Measurements from ENCODE around the gene NKD2. TPM values are rescaled to one million over a fixed set of nuclear protein-coding genes. Genes with fewer than 3 reads are reported as not detected.

The NKD2 gene
- total RNA-seq, 1 experiment from 2014 or later, result 20.4 TPM

DNA sequence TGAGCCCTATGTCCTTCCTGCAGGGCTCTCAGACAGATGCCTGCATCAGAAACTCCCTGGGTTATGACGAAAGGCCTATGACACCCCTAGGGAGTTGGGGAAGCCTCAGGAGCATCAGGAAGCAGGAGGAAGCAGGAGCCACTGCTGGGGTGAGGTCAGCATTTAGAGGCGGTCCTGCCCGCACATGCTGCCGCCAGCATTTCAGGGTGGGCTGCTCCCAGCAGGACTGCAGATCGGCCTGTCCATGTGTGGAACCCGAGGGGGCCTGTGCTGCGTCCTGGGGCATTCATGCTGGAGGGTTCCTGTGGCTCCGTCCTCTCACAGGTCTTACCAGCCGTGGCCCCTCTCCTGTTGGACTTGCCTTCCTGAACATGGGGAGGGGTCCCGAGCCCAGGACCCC is 6.9 kb downstream of the NKD2 start (continued):
- TF ChIP-seq, protein P1, sequence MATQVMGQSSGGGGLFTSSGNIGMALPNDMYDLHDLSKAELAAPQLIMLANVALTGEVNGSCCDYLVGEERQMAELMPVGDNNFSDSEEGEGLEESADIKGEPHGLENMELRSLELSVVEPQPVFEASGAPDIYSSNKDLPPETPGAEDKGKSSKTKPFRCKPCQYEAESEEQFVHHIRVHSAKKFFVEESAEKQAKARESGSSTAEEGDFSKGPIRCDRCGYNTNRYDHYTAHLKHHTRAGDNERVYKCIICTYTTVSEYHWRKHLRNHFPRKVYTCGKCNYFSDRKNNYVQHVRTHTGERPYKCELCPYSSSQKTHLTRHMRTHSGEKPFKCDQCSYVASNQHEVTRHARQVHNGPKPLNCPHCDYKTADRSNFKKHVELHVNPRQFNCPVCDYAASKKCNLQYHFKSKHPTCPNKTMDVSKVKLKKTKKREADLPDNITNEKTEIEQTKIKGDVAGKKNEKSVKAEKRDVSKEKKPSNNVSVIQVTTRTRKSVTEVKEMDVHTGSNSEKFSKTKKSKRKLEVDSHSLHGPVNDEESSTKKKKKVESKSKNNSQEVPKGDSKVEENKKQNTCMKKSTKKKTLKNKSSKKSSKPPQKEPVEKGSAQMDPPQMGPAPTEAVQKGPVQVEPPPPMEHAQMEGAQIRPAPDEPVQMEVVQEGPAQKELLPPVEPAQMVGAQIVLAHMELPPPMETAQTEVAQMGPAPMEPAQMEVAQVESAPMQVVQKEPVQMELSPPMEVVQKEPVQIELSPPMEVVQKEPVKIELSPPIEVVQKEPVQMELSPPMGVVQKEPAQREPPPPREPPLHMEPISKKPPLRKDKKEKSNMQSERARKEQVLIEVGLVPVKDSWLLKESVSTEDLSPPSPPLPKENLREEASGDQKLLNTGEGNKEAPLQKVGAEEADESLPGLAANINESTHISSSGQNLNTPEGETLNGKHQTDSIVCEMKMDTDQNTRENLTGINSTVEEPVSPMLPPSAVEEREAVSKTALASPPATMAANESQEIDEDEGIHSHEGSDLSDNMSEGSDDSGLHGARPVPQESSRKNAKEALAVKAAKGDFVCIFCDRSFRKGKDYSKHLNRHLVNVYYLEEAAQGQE (IDR thresholded peaks at IDR 0.05; ENCODE audit: low read depth), result no peak
- TF ChIP-seq EZH2phosphoT487 (IDR thresholded peaks at IDR 0.05; ENCODE audit: borderline replicate concordance) (no peak), YY1 (IDR thresholded peaks at IDR 0.05; ENCODE audit: extremely low read depth, insufficient replicate concordance, low read depth, low read length) (no peak)
- TF ChIP-seq, protein P2, sequence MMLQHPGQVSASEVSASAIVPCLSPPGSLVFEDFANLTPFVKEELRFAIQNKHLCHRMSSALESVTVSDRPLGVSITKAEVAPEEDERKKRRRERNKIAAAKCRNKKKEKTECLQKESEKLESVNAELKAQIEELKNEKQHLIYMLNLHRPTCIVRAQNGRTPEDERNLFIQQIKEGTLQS (IDR thresholded peaks at IDR 0.05), result no peak

DNA sequence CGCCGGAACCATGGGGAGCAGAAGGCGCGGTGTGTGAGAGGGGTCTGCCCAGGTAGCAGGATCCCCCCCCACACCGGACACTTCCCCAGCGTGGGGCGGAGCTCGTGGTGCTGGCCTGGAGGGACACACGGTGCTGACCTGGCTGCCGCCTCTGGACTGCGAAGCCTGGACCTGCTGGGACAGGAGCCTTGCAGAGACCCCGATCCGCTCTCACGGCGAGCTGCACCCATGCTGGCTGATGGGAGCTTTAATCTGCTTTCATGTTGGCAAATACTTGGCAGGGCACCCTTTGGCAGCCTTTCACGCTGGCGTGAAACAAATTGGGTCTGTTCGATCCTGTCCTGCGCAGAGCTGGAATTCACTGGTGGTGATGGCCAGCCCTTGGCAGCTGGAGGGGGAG is 7.4 kb downstream of the NKD2 start:
- Histone ChIP-seq H3K9me3 (ENCODE audit: control insufficient read depth in 1 of 2, insufficient read depth in 1 of 2, low read depth in 1 of 2, low read length in 2 of 2) (no peaks in the 10 kb centered on the region), H3K4me2 (ENCODE audit: low read length) (no peak overlapping the region), H3K4me1 (ENCODE audit: control insufficient read depth in 1 of 2, insufficient read depth in 2 of 2, low read length in 2 of 2) (peaks cover under 1 to 4% of the 10 kb centered on the region in 2 experiments; a peak in 3 of 4 replicates), H2AFZ (ENCODE audit: low read depth, low read length, poor library complexity, severe bottlenecking) (no peak overlapping the region), H3K79me2 (ENCODE audit: insufficient read depth, low read length) (no peaks in the 10 kb centered on the region), H3K27me3 (ENCODE audit: insufficient read depth, low read length) (no peaks in the 10 kb centered on the region), H3K9ac (ENCODE audit: low read length) (no peak overlapping the region), H4K20me1 (ENCODE audit: insufficient read depth) (no peaks in the 10 kb centered on the region), H3K9me2 (ENCODE audit: insufficient read depth) (no peaks in the 10 kb centered on the region), H3K36me3 (ENCODE audit: control insufficient read depth in 1 of 2, insufficient read depth in 2 of 2, low read length in 2 of 2) (peaks cover 0 to 4% of the 10 kb centered on the region in 2 experiments; a peak in 1 of 4 replicates), H3K4me3 (replicated peaks in 1 of 2; ENCODE audit: low read depth in 1 of 2, low read length in 2 of 2) (no peak overlapping the region), H3K27ac (ENCODE audit: low read depth, low read length) (no peak overlapping the region)
- CTCF ChIA-PET, result no interaction called here
- intact Hi-C loops (cut with micrococcal nuclease), result no loop called here
- no peak for ATAC-seq
- POLR2A ChIA-PET, result no interaction called here
- RAD21 ChIA-PET (ENCODE audit: low non-redundant PET in 1 of 2, low total read pairs in 2 of 2, uncharacterized antibody in 2 of 2, unreplicated experiment in 2 of 2), result no interaction called here
- BruUV-seq (replicated peaks), result no TSS peak
- DNase-seq (ENCODE audit: low read depth, low spot score), result no peak
- TF ChIP-seq, protein P3, sequence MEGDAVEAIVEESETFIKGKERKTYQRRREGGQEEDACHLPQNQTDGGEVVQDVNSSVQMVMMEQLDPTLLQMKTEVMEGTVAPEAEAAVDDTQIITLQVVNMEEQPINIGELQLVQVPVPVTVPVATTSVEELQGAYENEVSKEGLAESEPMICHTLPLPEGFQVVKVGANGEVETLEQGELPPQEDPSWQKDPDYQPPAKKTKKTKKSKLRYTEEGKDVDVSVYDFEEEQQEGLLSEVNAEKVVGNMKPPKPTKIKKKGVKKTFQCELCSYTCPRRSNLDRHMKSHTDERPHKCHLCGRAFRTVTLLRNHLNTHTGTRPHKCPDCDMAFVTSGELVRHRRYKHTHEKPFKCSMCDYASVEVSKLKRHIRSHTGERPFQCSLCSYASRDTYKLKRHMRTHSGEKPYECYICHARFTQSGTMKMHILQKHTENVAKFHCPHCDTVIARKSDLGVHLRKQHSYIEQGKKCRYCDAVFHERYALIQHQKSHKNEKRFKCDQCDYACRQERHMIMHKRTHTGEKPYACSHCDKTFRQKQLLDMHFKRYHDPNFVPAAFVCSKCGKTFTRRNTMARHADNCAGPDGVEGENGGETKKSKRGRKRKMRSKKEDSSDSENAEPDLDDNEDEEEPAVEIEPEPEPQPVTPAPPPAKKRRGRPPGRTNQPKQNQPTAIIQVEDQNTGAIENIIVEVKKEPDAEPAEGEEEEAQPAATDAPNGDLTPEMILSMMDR (IDR thresholded peaks at IDR 0.05 in 2 of 3, conservative IDR thresholded peaks at IDR 0.05 in 1 of 3; ENCODE audit: borderline replicate concordance in 1 of 3, insufficient read depth in 1 of 3, low read depth in 2 of 3, low read length in 2 of 3), result no peak
- TF ChIP-seq, protein P4, sequence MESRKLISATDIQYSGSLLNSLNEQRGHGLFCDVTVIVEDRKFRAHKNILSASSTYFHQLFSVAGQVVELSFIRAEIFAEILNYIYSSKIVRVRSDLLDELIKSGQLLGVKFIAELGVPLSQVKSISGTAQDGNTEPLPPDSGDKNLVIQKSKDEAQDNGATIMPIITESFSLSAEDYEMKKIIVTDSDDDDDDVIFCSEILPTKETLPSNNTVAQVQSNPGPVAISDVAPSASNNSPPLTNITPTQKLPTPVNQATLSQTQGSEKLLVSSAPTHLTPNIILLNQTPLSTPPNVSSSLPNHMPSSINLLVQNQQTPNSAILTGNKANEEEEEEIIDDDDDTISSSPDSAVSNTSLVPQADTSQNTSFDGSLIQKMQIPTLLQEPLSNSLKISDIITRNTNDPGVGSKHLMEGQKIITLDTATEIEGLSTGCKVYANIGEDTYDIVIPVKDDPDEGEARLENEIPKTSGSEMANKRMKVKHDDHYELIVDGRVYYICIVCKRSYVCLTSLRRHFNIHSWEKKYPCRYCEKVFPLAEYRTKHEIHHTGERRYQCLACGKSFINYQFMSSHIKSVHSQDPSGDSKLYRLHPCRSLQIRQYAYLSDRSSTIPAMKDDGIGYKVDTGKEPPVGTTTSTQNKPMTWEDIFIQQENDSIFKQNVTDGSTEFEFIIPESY (IDR thresholded peaks at IDR 0.05; ENCODE audit: extremely low read depth, insufficient replicate concordance, low read length), result no peak
- no peak for TF ChIP-seq CEBPB (IDR thresholded peaks at IDR 0.05; ENCODE audit: low read depth)
- TF ChIP-seq TCF7L2 (IDR thresholded peaks at IDR 0.05; ENCODE audit: borderline replicate concordance, extremely low read depth, insufficient read depth, insufficient read length), result no peak
- no peak for TF ChIP-seq JUND (IDR thresholded peaks at IDR 0.05)
- no peak for TF ChIP-seq CBX3 (IDR thresholded peaks at IDR 0.05; ENCODE audit: low read depth)
- no peak for TF ChIP-seq FOSL1 (IDR thresholded peaks at IDR 0.05; ENCODE audit: low read depth)
- no peak for TF ChIP-seq POLR2A (IDR thresholded peaks at IDR 0.05; ENCODE audit: borderline replicate concordance, extremely low read depth, insufficient read depth, insufficient read length)
- no peak for TF ChIP-seq SP1 (IDR thresholded peaks at IDR 0.05; ENCODE audit: low read depth)
- TF ChIP-seq EGR1 (IDR thresholded peaks at IDR 0.05; ENCODE audit: low read depth), result no peak
- TF ChIP-seq POLR2AphosphoS5 (IDR thresholded peaks at IDR 0.05; ENCODE audit: low read depth, low read length), result no peak
- TF ChIP-seq EZH2 (IDR thresholded peaks at IDR 0.05), result no peak
- TF ChIP-seq YY1 (IDR thresholded peaks at IDR 0.05; ENCODE audit: extremely low read depth, insufficient replicate concordance, low read depth, low read length), result no peak
- TF ChIP-seq, protein P5, sequence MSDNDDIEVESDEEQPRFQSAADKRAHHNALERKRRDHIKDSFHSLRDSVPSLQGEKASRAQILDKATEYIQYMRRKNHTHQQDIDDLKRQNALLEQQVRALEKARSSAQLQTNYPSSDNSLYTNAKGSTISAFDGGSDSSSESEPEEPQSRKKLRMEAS (IDR thresholded peaks at IDR 0.05), result no peak
- TF ChIP-seq EZH2phosphoT487 (IDR thresholded peaks at IDR 0.05; ENCODE audit: borderline replicate concordance), result no peak
- TF ChIP-seq SIN3A (IDR thresholded peaks at IDR 0.05; ENCODE audit: low read depth), result no peak
- no peak for TF ChIP-seq ELF1 (IDR thresholded peaks at IDR 0.05; ENCODE audit: borderline replicate concordance, low read depth)

All from HCT116 (cell line).